ENCODE measurements around the gene DOCK8. TPM values are rescaled to one million over a fixed set of nuclear protein-coding genes. Genes with fewer than 3 reads are reported as not detected.

The DOCK8 gene
- total RNA-seq, 2 donors from 2014 or later, result 24.6 to 35.5 TPM

DNA sequence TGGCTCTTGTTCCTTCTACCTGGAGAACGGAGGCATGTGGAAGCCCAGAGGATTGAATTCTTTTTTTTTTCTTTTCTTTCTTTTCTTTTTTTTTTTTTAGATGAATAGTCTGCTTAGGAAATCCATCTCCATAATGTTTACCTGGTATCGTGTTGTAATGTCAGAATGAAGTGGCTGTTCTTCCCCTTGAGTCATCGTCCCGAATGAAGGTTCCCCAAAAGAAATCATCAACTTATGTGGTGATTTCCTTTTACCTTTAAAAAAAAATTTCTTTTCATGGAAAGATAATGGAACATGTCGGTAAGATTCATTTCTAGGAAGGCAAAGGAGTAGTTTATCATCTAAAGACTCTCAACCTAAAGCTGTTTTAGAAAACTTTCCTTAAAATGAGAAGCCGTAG, 59.7 kb downstream of the DOCK8 start:
- Histone ChIP-seq H3K27ac (no peak overlapping the region), H3K36me3 (no peaks in the 10 kb centered on the region), H3K9me3 (no peaks in the 10 kb centered on the region), H3K4me3 (no peak overlapping the region), H3K27me3 (replicated peaks; ENCODE audit: insufficient read depth) (no peaks in the 10 kb centered on the region), H3K4me1 (replicated peaks) (no peaks in the 10 kb centered on the region)
- WGBS, result 90% methylated on average over 6 of the region's 6 CpGs
- TF ChIP-seq POLR2A (IDR thresholded peaks at IDR 0.05) (no peak), POLR2AphosphoS5 (IDR thresholded peaks at IDR 0.05) (no peak)
- TF ChIP-seq, protein P1, sequence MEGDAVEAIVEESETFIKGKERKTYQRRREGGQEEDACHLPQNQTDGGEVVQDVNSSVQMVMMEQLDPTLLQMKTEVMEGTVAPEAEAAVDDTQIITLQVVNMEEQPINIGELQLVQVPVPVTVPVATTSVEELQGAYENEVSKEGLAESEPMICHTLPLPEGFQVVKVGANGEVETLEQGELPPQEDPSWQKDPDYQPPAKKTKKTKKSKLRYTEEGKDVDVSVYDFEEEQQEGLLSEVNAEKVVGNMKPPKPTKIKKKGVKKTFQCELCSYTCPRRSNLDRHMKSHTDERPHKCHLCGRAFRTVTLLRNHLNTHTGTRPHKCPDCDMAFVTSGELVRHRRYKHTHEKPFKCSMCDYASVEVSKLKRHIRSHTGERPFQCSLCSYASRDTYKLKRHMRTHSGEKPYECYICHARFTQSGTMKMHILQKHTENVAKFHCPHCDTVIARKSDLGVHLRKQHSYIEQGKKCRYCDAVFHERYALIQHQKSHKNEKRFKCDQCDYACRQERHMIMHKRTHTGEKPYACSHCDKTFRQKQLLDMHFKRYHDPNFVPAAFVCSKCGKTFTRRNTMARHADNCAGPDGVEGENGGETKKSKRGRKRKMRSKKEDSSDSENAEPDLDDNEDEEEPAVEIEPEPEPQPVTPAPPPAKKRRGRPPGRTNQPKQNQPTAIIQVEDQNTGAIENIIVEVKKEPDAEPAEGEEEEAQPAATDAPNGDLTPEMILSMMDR (IDR thresholded peaks at IDR 0.05), result no peak
- intact Hi-C loops (cut with DNase I), result no loop called here
- DNase-seq (ENCODE audit: low spot score), result no peak

DNA sequence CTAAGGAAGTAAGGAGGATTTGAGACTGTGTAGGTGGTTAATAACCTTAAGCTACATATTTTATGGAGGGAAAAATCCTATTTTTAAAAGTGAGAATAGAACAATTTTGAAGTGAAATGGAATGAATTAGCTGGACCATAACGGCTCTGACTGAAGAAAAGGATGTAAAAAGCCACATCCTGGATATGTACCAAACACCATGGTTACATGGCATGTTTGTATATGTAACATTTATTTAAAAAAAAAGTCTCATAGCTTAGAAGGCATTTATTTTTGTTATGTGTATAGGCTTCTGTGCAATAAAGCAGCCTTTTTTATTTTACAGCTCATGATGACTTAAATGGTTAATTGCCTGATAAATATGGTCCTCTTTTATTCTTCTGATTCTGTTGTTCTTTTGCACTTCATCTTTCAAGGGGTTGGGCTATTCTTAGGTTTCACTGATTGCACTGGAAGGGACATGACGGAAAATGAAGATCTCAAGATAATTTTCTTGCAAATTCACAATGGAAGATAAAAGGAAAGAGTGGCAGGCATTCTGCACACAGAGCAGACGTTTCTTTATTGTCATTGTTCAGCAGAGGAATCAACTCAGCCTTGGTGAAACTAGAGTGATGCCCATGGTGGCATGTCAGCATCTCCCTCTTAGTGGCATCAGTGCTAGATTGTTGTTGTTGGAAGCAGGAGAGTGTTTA, 63.1 kb downstream of the DOCK8 start:
- Histone ChIP-seq H3K36me3 (no peaks in the 10 kb centered on the region), H3K4me1 (replicated peaks) (no peaks in the 10 kb centered on the region), H3K27me3 (replicated peaks; ENCODE audit: insufficient read depth) (no peaks in the 10 kb centered on the region), H3K4me3 (no peak overlapping the region), H3K27ac (no peak overlapping the region), H3K9me3 (no peaks in the 10 kb centered on the region)
- DNase-seq (ENCODE audit: low spot score), result no peak
- intact Hi-C loops (cut with DNase I), result no loop called here
- 31% methylated on average over 3 of the region's 3 CpGs for WGBS
- TF ChIP-seq POLR2AphosphoS5 (IDR thresholded peaks at IDR 0.05), result no peak
- TF ChIP-seq, protein P1 (IDR thresholded peaks at IDR 0.05), result no peak
- no peak for TF ChIP-seq POLR2A (IDR thresholded peaks at IDR 0.05)

DNA sequence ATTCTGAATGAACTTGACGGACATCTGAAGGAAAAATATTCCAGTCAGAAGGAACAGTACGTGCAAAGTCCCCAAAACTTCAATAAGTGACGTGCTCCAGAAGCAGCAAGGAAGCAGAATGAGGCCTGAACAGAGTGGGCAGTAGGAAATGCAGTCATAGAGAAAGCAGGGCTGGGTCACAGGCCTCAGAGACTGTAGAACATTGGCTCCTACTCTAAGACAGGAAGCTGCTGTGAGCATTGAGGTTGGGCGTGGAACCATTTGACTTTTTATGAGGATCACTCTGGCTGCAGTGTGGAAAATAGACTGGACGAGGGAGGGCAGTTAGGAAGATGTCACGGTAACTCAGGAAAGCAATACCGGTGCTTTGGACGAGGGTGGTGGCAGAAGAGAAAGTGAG, 64.0 kb downstream of the DOCK8 start:
- TF ChIP-seq, protein P1 (IDR thresholded peaks at IDR 0.05), result no peak
- TF ChIP-seq POLR2AphosphoS5 (IDR thresholded peaks at IDR 0.05) (no peak), POLR2A (IDR thresholded peaks at IDR 0.05) (no peak)
- H3K4me3 ChIP-seq, result no peak overlapping the region
- no peaks in the 10 kb centered on the region for H3K36me3 ChIP-seq
- H3K9me3 ChIP-seq, result no peaks in the 10 kb centered on the region
- no peaks in the 10 kb centered on the region for H3K27me3 ChIP-seq (replicated peaks; ENCODE audit: insufficient read depth)
- no peaks in the 10 kb centered on the region for H3K4me1 ChIP-seq (replicated peaks)
- H3K27ac ChIP-seq, result no peak overlapping the region
- intact Hi-C loops (cut with DNase I), result no loop called here
- DNase-seq (ENCODE audit: low spot score), result no peak
- 75% methylated on average over 8 of the region's 8 CpGs for WGBS

DNA sequence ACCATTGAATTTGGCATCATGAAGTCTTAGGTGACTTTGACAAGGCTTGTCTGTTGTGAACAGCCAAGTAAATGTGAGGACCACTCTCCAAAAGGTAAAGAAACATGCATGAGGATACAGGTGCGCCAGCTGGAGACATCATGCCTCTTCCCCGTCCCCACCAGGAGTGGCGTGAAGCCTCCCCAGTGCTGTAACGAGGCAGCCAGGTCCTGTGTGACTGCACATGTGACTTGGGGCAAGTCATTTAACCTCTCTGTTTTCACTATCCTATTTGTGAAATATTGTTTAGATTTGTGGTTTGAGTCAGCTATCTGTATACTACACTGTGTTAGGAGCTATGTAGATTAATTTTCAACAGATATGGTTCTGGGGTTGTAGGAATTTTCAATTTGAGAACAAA, 65.0 kb downstream of the DOCK8 start:
- Histone ChIP-seq H3K36me3 (no peaks in the 10 kb centered on the region), H3K4me3 (no peak overlapping the region), H3K27ac (no peak overlapping the region), H3K9me3 (no peaks in the 10 kb centered on the region), H3K4me1 (replicated peaks) (no peaks in the 10 kb centered on the region), H3K27me3 (replicated peaks; ENCODE audit: insufficient read depth) (no peaks in the 10 kb centered on the region)
- intact Hi-C loops (cut with DNase I), result no loop called here
- TF ChIP-seq POLR2AphosphoS5 (IDR thresholded peaks at IDR 0.05) (no peak), POLR2A (IDR thresholded peaks at IDR 0.05) (no peak)
- TF ChIP-seq, protein P1 (IDR thresholded peaks at IDR 0.05), result no peak
- no peak for DNase-seq (ENCODE audit: low spot score)
- 90% methylated on average over 4 of the region's 4 CpGs for WGBS
